Cardiac muscle cell (in vitro differentiated cells and primary cell): Measurements from ENCODE around the gene FNDC3B. TPM values are rescaled to one million over a fixed set of nuclear protein-coding genes. Genes with fewer than 3 reads are reported as not detected.
A peak's percentile ranks its signal among the peaks of the same experiment; 100 is the strongest.

Source experiments
- DNase-seq, 2 donors: peaks; one replicate each; pipeline versions ENCODE4 v3.0.0 to v3.0.0-alpha.2; 2010 to 2017; ENCODE audit warnings: low read depth in 1 of 2, low spot score in 1 of 2
- H3K27ac ChIP-seq: fragments of 200-600 bp; sonication (generic); 2 replicates; pipeline ENCODE4 v1.5.1; 2016
- H3K27me3 ChIP-seq: fragments of 200-600 bp; sonication (generic); 2 replicates; pipeline ENCODE4 v1.6.0; 2016; ENCODE audit warnings: control low read depth
- H3K36me3 ChIP-seq: fragments of 200-600 bp; sonication (generic); 2 replicates; pipeline ENCODE4 v1.5.1; 2016; ENCODE audit warnings: control low read depth
- H3K4me1 ChIP-seq: fragments of 200-600 bp; sonication (generic); 2 replicates; pipeline ENCODE4 v1.8.1; 2017; ENCODE audit warnings: low read depth, mild to moderate bottlenecking, mixed run types
- H3K4me3 ChIP-seq: fragments of 200-600 bp; sonication (generic); 2 replicates; pipeline ENCODE4 v1.5.1; 2016; ENCODE audit warnings: mild to moderate bottlenecking
- H3K9me3 ChIP-seq: fragments of 200-600 bp; sonication (generic); 2 replicates; pipeline ENCODE4 v1.5.1; 2017; ENCODE audit warnings: low read depth, mild to moderate bottlenecking, control low read depth
- polyA plus RNA-seq: library from polyadenylated mRNA; unstranded; fragments of >200 nt; fragmentation: Nextera tagmentation; extraction: Ambion mirVana; gene quantifications from 2 replicates; pipeline ENCODE4 v1.2.1, GENCODE V29; 2016
- total RNA-seq: library from RNA; depleted of rRNA; stranded (reverse); fragments of >200 nt; gene quantifications from 2 replicates; pipeline ENCODE4 v1.2.3, GENCODE V29; 2016
- TF ChIP-seq, protein P1 (sequence below): IDR thresholded peaks from 2 replicates; pipeline ENCODE4 v1.5.1; 2012; ENCODE audit warnings: low read depth, mild to moderate bottlenecking, low read length

The FNDC3B gene
- total and polyA plus RNA-seq, 2 experiments from 2014 or later, result 55.2 to 62.3 TPM

GRCh38 chr3:172100482-172100881, 61.1 kb downstream of the FNDC3B start:
- Histone ChIP-seq H3K9me3 (no peaks in the 10 kb centered on the region), H3K4me3 (no peak overlapping the region), H3K27ac (peak overlapping the region; percentile 82), H3K4me1 (peaks cover 93% of the 10 kb centered on the region), H3K27me3 (no peaks in the 10 kb centered on the region), H3K36me3 (no peaks in the 10 kb centered on the region)
- DNase-seq, result no peak
- TF ChIP-seq, protein P1, sequence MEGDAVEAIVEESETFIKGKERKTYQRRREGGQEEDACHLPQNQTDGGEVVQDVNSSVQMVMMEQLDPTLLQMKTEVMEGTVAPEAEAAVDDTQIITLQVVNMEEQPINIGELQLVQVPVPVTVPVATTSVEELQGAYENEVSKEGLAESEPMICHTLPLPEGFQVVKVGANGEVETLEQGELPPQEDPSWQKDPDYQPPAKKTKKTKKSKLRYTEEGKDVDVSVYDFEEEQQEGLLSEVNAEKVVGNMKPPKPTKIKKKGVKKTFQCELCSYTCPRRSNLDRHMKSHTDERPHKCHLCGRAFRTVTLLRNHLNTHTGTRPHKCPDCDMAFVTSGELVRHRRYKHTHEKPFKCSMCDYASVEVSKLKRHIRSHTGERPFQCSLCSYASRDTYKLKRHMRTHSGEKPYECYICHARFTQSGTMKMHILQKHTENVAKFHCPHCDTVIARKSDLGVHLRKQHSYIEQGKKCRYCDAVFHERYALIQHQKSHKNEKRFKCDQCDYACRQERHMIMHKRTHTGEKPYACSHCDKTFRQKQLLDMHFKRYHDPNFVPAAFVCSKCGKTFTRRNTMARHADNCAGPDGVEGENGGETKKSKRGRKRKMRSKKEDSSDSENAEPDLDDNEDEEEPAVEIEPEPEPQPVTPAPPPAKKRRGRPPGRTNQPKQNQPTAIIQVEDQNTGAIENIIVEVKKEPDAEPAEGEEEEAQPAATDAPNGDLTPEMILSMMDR, result no peak

DNA sequence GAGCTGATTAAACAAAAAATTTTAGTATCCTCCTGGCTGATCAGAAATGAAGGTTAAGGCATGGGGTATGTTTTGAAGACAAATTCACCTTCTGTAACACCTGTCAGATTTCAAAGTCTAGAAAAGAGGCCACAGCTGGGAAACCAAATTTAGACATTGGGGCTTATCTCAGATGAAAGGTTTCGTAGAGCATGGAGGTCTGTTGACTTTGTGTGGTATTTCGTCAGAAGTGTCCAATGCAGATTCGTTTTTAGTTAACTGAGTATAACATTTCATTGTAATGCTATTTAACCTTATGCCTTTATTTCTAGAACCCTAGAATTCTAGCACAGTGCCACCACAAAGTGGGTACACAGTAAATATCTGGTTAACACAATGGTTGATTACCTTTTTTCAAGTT, 61.7 kb downstream of the FNDC3B start:
- TF ChIP-seq, protein P1, result no peak
- H3K27me3 ChIP-seq, result no peaks in the 10 kb centered on the region
- H3K36me3 ChIP-seq, result no peaks in the 10 kb centered on the region
- DNase-seq, result peak in 1 of 2 donors; percentile 21
- H3K9me3 ChIP-seq, result no peaks in the 10 kb centered on the region
- H3K27ac ChIP-seq, result peak overlapping the region; percentile 82
- peaks cover 88% of the 10 kb centered on the region for H3K4me1 ChIP-seq
- H3K4me3 ChIP-seq, result no peak overlapping the region

- Histone ChIP-seq H3K4me1 (peaks cover 89% of the 10 kb centered on the region), H3K27me3 (no peaks in the 10 kb centered on the region), H3K36me3 (no peaks in the 10 kb centered on the region), H3K27ac (peak overlapping the region; percentile 82), H3K4me3 (no peak overlapping the region), H3K9me3 (no peaks in the 10 kb centered on the region)
- no peak for DNase-seq
- TF ChIP-seq, protein P1, result no peak
Observed at GRCh38 chr3:172102123-172102882, 62.9 kb downstream of the FNDC3B start.

DNA sequence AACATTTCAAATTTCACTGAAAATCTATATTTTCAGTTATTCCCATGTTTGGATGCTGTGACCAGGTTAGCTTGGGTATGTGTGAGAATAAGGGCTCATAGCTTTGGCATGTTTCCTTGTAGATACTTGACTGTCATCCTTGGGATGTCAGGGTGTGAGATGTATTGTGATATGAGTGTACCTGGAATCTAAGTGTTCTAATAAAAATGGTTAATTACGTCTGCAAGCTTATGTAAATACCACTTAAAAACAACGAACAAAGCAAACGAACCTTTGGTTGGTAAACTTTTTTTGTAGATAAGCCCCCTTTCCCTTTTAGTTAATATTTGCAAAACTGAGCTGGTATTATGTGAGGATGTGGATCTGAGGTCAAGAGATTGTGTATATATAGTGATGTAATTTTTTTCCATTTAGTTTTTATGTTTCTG, 63.5 kb downstream of the FNDC3B start:
- DNase-seq, result no peak
- H3K4me1 ChIP-seq, result peaks cover 84% of the 10 kb centered on the region
- H3K27ac ChIP-seq, result peak overlapping the region; percentile 82
- H3K4me3 ChIP-seq, result no peak overlapping the region
- H3K9me3 ChIP-seq, result no peaks in the 10 kb centered on the region
- TF ChIP-seq, protein P1, result no peak
- H3K36me3 ChIP-seq, result no peaks in the 10 kb centered on the region
- H3K27me3 ChIP-seq, result no peaks in the 10 kb centered on the region

GRCh38 chr3:172103724-172104123, 64.3 kb downstream of the FNDC3B start:
- H3K9me3 ChIP-seq, result no peaks in the 10 kb centered on the region
- peaks cover 84% of the 10 kb centered on the region for H3K4me1 ChIP-seq
- H3K27me3 ChIP-seq, result no peaks in the 10 kb centered on the region
- TF ChIP-seq, protein P1, result no peak
- peak; percentile 27 to 69 for DNase-seq
- H3K4me3 ChIP-seq, result peak overlapping the region; percentile 11
- no peaks in the 10 kb centered on the region for H3K36me3 ChIP-seq
- peak overlapping the region; percentile 82 for H3K27ac ChIP-seq
